ENCODE data around the gene MARK2.

The MARK2 gene

DNA sequence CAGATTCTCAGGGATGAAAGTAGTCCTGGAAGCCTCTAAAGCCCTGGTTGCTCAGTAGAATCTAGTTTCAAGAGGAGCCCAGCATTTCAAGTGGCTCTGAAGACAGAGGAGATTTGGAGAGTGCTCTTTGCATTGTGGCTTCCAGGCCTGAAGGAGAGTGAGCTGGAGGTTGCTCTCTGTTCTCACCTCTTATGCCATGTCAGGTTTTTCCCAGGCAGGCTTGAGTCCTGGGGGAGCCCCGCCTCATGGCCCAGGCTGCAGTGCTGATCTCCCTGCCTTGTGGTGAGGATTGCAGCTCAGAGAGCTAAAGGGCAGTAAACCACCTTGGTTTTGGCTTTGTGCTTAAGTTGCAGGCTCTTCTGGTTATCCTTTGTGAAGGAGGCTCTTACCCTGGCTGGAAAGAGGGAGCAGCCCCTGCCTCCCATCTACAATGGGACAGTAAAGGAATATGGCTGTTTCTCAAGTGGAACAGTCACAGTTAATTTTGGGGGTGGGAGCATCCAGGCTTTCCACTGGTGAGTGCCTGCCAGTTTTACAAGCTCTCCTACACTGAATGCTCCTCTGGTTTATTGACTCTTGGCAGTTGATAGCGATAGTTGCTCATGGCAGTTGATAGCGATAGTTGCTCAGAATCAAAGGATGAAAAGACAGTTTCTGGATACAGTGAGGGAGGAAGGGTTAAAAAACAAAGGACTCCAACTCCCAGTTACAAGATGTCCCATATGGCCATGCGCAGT is 45.5 kb downstream of the MARK2 start:
- no peak for DNase-seq

DNA sequence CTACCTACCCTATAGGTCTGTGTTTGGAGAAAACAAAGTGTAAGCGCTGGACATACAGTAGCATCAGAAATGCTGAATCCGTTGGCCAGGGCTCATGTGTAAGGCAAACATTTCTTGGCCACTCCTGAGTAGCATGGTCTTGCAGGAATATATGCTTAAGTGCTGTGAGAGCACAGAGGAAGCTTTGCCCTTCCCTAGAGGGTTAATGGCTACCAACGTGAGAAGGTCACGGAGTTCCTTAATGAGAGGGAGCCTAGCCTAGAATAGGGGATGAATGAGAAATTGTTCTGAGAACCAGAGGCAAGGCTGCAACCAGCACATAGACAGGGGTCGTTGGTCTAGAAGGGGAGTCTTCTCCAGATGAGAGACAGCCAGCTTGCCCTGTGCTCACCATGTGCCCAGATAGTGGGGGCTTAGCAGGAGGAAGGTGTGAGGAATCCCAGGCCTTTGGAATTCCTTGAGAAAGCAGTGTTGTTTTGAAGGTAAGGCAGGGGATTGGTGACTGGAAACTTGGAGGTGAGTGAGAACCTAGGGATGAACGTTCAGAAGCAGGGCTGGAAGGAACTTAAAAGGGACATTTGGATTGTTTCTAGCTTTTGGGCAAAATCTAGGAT is 48.6 kb downstream of the MARK2 start:
- no peak for DNase-seq

DNA sequence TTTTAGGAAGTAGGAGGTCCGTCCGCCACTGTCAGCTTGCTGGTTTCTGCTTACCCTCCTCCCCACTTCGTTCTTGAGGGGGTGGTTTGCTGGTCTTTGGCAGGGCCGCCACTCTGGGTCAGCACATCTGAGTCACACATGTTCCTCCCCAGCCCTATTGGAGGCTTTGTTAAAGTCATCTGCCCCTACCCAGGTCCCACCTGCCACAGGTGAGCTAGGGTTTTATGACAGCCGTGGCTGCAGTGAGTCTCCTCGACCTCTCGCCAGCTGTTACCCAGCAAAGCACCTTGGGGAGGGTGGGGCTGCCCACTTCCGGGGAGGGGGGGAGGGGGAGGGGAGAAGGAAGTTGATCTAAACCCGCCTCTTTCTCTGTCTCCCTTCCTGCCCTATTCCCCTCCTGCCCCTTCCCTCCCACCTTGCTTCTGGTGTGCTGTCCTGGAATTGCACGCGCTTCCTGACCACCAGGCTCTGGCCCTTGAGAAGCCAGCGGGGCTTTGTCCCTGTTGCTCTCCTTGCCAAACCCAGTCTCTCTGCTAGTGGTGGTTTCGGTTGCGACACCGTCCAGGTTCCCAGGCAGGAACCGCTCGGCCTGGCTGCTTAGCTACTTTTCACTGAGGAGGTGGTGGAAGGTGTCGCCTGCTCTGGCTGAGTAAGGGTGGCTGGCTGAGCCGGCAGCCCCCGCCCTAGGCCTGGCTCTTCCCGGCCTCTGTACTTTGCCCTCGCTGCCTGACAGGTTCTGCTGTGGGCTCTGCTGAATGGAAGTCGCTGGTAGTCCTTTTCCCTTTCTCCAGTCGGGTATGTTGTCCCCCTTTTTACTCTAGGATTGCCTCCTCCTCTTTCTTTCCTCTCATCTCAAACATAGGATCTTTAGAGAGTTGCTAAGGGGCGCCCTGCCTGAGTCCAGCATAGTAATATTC is 49.5 kb downstream of the MARK2 start:
- peak; percentile 63 for DNase-seq

DNA sequence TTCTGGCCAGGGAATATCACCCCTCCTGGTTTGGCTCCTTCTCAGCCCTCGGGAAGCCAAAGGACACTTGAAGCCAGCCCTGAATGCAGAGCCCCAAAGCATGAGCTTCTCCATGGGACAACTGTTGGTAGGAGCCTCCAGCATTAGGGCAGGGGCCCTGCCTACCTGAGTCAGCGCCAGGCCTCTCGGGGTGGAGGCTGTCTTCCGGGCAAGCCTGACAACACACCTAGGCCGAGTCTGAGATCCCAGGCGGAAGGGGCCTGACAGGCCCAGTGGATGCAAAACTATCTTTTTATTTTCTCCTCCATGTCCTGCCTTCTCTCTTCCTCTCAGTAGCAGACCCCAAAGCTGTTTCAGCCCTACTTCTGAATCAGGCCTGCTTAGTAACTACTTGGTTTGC is 50.4 kb downstream of the MARK2 start:
- no peak for DNase-seq

DNA sequence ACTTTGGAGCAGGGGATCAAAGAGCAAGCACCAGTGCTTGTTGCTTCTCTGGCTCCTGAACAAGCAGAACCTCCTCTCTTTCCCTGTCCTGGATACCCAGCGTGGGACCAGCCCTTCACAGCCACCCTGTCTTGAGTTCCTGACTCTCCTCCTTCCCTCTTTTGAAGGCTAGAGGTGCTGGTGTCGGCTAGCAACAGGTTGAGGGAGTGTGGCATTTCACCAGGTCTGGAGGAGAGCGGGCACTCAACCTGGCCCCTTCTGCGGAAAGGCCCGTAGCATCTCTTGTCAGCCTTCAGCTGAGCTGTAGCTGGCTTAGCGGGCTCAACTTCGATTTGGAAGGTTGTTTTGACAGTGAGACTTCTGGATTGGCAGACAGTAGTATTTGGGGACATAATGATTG is 51.5 kb downstream of the MARK2 start:
- no peak for DNase-seq

DNA sequence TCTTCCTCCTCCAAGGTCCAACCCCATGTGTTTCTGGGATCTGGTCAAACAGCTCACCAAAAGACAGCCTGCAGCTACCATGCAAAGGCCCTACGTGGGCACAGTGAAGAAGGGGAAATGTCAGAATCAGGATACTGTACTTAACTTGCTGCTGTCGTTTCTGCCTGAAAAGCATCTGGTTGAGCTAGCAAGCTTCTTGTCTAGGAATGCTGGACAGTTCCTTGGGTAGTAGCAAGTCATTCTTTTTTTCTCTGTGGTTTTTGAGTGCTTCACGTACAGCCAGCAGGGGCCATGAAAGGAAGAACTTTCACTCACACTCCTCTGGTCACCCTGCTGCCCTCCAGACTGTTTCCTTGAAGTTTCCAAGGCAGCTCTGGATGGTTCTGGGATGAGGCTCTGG is 53.3 kb downstream of the MARK2 start:
- no peak for DNase-seq

DNA sequence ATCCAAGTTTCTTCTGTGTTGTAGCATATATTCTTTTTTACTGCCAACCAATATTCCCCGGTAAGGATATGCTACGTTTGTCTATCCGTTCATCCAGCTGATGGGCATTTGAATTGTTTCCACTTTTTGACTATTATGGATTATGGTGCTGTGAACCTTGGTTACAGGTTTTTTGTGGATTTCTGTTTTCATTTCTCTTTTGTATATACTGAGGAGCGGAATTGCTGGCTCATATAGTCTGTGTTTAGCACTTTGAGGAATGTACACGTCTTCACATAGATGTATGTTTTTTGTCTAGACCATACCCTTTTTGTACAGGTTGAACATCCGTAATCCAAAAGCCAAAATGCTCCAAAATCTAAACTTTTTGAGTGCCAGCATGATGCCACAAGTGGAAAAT is 54.4 kb downstream of the MARK2 start:
- no peak for DNase-seq

DNA sequence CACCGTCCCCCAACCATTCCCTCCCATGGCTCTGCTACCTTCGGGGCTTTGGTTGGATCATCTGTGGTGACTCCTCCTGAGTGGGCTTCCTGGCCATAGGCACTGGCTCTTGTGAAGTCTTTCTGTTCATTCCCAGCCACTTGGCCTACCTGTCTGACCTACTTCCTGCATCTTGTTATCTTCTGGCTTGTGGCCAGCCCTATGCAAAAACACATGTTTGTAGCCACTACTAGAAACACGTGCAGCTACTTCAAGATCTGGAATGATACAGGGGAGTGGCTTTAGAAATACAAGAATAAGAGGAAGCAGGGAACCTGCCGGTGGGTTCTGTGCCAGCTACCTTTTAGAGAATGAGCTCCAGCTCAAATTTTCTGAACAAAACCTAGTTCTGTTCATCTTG is 57.2 kb downstream of the MARK2 start:
- DNase-seq, result no peak

DNA sequence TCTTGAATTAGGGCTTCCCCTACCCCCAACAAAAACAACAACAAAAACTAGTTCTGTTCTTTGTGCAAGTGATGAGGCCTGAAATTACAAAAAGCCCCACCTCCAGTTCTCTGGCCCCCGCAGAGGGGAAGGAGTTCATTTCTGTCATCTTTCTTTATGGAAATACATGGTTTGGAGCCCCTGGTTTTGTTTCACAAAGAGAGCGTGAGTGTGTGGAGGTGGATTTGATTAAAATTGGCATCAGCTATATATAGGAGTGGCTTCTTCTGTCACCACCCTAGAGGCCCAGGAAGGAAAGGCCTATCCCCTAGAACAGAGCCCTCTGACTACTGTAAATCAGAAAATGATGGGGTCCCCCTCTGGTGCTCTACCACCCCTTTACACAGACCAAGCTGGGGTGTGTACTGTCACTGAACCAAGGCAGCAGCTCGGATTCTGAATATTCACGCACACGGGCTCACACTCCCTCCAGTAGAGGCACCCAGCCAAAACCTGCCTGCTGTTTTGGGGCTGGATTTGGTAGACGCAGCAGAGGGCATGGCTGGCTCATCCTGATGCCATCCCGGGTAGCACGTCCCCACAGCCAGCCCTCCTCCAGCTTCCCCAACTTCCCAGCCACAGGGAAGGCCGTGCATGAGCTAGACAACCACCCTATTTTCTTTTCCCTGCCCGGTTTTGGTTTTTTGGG is 58.7 kb downstream of the MARK2 start:
- no peak for DNase-seq

DNA sequence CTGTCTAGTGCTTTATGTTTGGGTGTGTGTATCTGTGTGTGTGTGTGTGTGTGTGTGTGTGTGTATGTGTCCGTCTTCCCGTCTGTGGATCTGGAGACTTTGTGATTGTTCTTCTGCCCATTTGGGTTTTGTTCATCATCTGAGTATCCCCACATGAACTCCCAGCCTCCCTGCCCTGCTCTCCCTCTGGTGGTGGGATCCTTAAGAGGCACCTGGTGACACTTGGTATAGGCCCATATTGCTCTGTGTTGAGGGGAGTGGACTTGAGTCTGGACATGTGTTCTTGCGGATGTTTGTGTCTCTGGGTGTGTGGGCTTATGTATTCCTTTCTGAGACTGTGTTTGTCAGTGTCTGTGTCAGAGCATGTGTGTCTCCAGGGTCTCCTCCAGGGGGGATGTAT is 62.8 kb downstream of the MARK2 start:
- no peak for DNase-seq

DNA sequence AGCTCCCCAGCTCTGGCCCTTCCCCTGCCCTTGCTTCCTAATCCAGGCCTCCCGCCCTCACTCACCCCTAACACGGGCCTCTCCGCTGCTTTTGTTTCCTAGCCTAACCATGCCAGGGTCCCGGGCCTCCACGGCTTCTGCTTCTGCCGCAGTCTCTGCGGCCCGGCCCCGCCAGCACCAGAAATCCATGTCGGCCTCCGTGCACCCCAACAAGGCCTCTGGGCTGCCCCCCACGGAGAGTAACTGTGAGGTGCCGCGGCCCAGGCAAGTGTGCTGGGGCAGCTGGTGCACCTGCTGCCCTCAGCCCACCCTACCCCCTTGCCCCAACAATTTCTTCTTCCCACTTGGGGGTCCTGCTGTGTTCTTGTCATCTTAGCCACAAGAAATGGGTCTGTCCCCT is 65.0 kb downstream of the MARK2 start:
- no peak for DNase-seq

DNA sequence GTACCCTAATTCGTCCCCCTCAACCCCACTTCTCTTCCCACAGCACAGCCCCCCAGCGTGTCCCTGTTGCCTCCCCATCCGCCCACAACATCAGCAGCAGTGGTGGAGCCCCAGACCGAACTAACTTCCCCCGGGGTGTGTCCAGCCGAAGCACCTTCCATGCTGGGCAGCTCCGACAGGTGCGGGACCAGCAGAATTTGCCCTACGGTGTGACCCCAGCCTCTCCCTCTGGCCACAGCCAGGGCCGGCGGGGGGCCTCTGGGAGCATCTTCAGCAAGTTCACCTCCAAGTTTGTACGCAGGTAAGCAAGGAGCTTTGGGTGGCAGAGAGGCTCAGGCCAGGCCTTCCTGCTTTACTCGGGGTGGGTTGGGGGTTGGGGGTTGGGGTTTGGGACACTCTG is 65.8 kb downstream of the MARK2 start:
- no peak for DNase-seq

DNA sequence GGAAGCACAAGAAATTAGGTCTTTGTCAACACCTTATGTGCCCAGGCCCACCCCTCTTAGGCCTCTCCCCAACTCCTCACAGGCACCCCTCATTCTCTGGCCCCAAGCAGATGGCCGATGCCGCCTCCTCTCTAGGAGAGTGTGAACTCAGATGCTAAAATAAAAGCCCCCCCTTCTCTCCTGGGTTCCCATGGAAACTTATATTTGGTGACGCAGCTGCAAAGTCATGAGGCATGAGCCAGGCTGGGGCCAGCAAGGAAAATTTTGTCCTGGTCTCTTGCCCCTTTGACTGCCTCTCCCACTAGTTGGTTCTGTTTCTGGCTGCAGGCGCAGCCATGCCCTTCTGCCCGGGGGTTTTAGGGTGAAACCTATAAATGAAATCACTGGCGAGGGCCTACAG is 66.3 kb downstream of the MARK2 start:
- no peak for DNase-seq

DNA sequence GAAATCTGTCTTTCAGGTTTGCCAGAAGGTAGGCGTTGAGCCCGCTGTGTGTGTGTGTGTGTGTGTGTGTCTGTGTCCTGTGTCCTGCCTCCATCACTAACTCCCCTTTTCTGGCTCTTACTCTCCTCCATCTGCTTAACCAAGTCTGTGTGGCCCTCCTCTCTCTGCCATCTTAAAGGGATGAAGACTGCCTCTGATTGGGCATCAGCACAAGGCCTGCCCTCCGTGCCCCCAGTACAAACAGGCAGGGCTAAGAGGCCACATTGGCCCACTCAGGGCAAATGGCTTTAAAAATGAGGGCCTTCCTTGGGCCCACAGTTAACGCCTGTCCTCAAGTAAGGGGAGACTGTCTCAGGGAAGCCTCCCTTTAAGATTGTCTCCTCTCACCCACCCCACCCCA is 67.2 kb downstream of the MARK2 start:
- DNase-seq, result no peak

DNA sequence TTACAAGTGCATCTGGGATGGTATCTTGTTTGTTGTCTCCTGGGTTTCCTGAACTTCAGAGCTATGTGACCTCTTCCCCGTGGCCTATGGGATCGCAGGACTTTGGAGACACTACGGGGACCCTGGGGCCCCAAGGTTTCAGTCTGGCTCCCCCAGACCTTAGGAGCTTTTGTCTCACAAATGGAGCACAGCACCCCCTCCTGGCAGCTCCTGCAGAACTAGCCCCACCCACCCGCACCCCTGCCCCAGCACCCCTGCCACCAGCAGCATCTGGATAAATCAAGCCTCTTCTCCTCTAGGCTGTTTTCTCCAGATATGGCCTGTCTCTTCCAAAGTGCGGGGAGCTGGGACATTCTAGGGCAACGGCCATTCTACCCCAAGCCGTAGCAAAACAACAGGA is 67.7 kb downstream of the MARK2 start:
- no peak for DNase-seq

DNA sequence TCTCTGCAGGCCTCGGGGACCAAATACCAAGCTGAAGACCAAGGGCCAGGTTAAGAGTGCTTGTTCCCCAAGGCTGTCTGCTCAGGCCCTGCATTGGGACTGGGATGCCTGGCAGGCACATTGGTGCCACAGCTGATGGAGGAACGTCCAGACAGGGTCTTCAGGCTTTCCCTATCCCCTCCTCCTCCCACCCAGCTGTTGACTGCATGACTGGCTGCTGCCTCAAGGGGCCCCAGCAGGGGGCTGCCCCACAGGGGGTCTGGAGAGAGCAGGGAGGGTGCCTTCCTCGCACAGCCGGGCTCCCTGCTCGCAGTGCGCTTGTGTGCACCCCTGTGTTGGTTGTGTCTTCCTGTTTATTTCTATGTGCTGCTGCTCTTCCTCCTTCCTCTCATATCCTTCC is 68.2 kb downstream of the MARK2 start:
- DNase-seq, result no peak

DNA sequence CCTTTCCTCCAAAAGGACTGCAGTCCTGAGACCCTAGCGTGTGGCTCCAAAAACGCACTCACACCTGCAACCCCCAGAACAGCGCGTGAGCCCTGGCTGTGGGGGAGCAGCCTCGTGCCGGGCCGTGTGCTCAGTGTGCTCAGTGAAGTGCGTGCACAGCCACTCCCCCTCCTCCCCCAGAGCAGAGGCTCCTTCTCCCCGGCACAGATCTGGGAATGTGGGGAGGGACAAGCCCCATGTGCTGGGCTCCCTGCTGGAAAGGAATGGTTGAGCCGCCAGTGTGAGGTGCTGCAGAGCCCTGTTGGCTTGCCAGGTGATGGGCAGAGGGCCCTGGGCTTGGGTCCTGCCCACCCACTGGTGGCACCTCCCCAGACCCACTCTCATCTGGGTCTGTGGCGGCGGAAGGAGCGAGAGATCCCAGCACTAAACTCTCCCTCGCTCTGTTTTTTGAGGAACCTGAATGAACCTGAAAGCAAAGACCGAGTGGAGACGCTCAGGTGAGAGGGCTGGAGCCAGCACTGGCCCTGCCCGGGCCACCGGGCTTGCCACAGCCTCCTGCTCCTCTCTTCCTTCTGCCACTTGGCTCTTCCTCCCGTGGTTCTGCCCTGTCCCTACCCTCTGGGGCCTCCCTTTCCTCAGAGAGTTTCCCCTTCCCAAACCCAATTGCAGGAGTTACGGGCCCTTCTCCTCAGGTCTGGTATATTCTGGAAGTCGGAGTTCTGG is 69.1 kb downstream of the MARK2 start:
- no peak for DNase-seq

DNA sequence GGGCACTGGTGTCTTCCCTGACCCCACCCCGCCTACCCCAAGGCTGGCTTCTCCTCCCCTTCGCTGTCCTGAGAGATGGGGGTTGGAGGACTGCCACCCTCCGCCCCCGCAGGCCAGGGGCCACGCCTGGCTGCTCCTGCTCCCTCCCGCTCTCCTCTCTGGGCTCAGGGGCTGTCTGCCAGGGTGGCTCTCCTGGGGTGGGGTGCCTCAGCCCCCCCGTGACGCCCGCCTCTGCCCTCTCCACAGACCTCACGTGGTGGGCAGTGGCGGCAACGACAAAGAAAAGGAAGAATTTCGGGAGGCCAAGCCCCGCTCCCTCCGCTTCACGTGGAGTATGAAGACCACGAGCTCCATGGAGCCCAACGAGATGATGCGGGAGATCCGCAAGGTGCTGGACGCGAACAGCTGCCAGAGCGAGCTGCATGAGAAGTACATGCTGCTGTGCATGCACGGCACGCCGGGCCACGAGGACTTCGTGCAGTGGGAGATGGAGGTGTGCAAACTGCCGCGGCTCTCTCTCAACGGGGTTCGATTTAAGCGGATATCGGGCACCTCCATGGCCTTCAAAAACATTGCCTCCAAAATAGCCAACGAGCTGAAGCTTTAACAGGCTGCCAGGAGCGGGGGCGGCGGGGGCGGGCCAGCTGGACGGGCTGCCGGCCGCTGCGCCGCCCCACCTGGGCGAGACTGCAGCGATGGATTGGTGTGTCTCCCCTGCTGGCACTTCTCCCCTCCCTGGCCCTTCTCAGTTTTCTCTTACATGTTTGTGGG is 69.9 kb downstream of the MARK2 start:
- DNase-seq, result no peak

DNA sequence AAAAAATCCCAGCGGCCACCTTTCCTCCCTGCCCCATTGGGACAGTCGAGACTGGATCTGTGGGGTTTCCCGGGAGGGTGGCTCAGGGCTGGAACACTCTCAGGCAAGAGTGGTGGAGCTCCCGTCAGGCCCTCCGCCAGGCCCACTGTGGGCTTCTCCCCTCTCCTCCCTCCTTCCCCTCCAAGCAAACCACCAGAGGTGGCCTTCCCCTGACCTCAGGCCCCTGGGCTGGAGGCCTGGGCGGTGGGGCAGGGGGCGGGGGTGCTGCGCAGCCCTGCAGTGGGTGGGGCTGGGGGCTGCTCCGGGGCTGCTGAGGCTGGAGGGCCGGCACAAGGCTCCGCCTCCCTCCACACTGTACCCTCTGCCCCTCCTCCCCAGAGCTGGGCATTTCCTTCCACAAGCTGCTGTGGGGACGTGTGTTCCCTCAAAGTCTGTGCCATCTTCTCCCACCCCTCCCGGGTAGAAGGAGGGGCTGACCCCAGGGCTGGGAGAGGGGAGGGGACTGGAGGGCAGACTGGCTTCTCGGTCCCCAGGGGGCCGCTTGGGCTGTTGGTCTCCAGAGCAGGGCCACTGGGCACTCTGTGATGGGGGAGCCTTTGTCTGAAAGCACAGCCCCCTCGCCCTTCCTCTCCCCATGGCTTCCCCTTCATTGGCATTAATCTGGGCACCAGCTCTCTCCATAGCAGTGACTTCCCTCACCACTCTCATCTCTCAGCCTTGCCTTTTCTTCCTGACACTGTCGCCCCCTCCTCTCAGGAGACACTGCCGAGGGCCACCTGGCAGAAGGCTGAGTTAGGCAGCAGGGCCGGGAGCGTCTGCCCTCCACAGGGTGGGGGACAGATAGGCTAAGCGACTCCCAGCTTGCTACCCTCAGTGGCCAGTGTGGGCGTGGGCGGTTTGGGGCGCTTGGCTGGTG is 70.9 kb downstream of the MARK2 start:
- peak; percentile 45 for DNase-seq

DNA sequence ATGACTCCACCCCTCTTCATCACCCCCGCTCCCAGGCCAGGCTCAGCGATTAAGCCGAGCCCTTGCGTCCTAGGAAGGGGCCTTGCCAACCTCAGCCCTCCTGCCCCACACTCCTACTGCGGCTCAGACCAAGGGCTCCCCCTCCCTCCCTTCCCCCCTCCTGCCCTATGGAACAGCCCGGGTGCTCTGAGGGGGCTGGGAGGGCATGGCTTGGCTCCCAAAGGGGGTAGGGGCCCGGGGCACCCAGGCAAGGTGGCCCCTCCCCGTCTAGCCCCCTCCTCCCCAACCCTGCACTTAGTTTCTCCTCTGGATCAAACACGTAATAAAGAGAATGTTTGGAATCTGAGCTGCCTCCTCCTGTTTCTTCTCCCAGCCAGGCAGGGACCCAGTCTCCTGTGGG is 71.8 kb downstream of the MARK2 start:
- DNase-seq, result no peak

DNA sequence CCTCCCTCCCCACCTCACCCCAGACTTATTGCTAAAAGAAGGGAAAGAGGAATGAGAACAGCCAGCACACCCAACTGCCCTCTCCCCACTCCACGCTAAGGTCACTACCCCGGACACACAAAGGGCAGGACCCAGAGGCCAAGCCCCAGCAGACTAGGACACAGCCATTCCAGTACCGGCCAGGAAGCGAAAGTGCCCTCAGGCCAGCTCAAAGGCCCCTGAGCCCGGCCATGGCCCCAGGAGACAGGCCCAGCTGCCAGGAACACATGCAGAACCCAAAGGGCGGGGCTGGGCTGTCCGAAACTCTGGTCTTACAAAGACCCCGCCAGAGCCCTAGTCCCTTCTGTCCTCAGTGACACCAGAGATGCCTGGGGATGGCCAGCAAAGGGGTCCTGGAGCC is 72.5 kb downstream of the MARK2 start:
- DNase-seq, result no peak

All from NCI-H2171 (cell line).